OCI-LY1 (cell line): ENCODE measurements around the gene ANKRA2.

Experiments
- H2AFZ ChIP-seq: fragments of 200-600 bp; sonication (generic), shearing (Covaris generic); 2 replicates; pipeline ENCODE4 v1.6.0; 2014; ENCODE audit warnings: antibody characterized with exemption, mild to moderate bottlenecking, low read length
- H3F3A ChIP-seq: fragments of 200-600 bp; sonication (generic), shearing (Covaris generic); 2 replicates; pipeline ENCODE4 v1.6.0; 2014; ENCODE audit warnings: mild to moderate bottlenecking, antibody characterized with exemption, low read length, moderate library complexity; ENCODE audit not compliant: insufficient read depth
- H3K27ac ChIP-seq: fragments of 200-600 bp; sonication (generic); 2 replicates; pipeline ENCODE4 v1.5.1; 2014; ENCODE audit warnings: low read length, mixed run types, mild to moderate bottlenecking, low read depth; ENCODE audit not compliant: poor library complexity, severe bottlenecking
- H3K27me3 ChIP-seq: fragments of 200-600 bp; sonication (generic); 2 replicates; pipeline ENCODE4 v1.6.0; 2014; ENCODE audit warnings: antibody characterized with exemption, mild to moderate bottlenecking, low read length, moderate library complexity; ENCODE audit not compliant: insufficient read depth
- H3K36me3 ChIP-seq: fragments of 200-600 bp; sonication (generic); 2 replicates; pipeline ENCODE4 v1.6.1; 2014; ENCODE audit warnings: mild to moderate bottlenecking, antibody characterized with exemption, low read length, moderate library complexity, mixed read lengths; ENCODE audit not compliant: insufficient read depth
- H3K4me1 ChIP-seq: fragments of 200-600 bp; sonication (generic); 2 replicates; pipeline ENCODE4 v1.5.1; 2014; ENCODE audit warnings: mild to moderate bottlenecking, low read length, moderate library complexity; ENCODE audit not compliant: insufficient read depth, severe bottlenecking
- H3K4me2 ChIP-seq: fragments of 200-600 bp; sonication (generic), shearing (Covaris generic); 2 replicates; pipeline ENCODE4 v1.6.1; 2014; ENCODE audit warnings: low read length
- H3K4me3 ChIP-seq: fragments of 200-600 bp; sonication (generic); 2 replicates; pipeline ENCODE4 v1.5.1; 2014; ENCODE audit warnings: low read length, low read depth, mild to moderate bottlenecking, mixed read lengths; ENCODE audit not compliant: poor library complexity, severe bottlenecking
- H3K79me2 ChIP-seq: fragments of 200-600 bp; shearing (Covaris generic); 2 replicates; pipeline ENCODE4 v1.6.1; 2016; ENCODE audit warnings: mixed run types, low read length, mixed read lengths; ENCODE audit not compliant: insufficient read depth
- H3K9ac ChIP-seq: fragments of 200-600 bp; sonication (generic), shearing (Covaris generic); 2 replicates; pipeline ENCODE4 v1.6.1; 2014; ENCODE audit warnings: mild to moderate bottlenecking, low read length, mixed read lengths
- H3K9me2 ChIP-seq: fragments of 200-600 bp; sonication (generic), shearing (Covaris generic); 2 replicates; pipeline ENCODE4 v1.6.1; 2014; ENCODE audit warnings: low read depth, mild to moderate bottlenecking, low read length, mixed read lengths
- H3K9me3 ChIP-seq: fragments of 200-600 bp; shearing (Covaris generic); 2 replicates; pipeline ENCODE4 v1.6.1; 2014; ENCODE audit warnings: low read length, mixed read lengths
- H4K20me1 ChIP-seq: fragments of 200-600 bp; sonication (generic), shearing (Covaris generic); 2 replicates; pipeline ENCODE4 v1.6.0; 2016; ENCODE audit warnings: mild to moderate bottlenecking, low read length; ENCODE audit not compliant: insufficient read depth
- EZH2 ChIP-seq: fragments of 200-600 bp; sonication (generic), shearing (Covaris generic); IDR thresholded peaks from 2 replicates; pipeline ENCODE4 v1.8.0; 2017; ENCODE audit warnings: borderline replicate concordance, mixed run types, mild to moderate bottlenecking, antibody characterized with exemption, low read length, moderate library complexity, mixed read lengths
- TF ChIP-seq, protein P1 (sequence below): fragments of 200-600 bp; sonication (generic), shearing (Covaris generic); IDR thresholded peaks from 2 replicates; pipeline ENCODE4 v1.5.1; 2017; ENCODE audit warnings: mild to moderate bottlenecking, antibody characterized with exemption, low read length, moderate library complexity, mixed read lengths

ANKRA2 gene

DNA sequence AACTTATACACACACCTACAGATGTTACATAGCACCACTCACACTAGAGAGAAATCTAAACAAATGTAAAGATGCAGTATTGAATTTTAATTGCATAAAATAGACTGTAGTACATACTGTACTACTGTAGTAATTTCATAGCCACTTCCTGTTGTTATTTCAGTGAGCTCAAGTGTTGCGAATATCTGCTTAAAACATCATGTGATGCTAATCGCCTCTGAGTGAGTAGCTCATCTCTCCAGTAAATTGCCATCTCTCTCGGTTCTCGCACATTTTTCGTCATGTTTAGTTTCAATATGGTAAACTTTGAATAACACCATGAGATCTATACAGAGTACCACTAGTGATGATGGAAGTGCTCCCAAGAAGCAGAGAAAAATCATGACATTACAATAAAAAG is 38.6 kb upstream of the ANKRA2 start:
- no peaks in the 10 kb centered on the region for H3K79me2 ChIP-seq
- H3K4me1 ChIP-seq: no peaks in the 10 kb centered on the region
- H3K9me2 ChIP-seq: no peaks in the 10 kb centered on the region
- no peak overlapping the region for H3K9ac ChIP-seq
- TF ChIP-seq EZH2: no peak
- H3K9me3 ChIP-seq: no peaks in the 10 kb centered on the region
- H3K4me3 ChIP-seq: no peak overlapping the region
- no peak overlapping the region for H2AFZ ChIP-seq
- H3F3A ChIP-seq: no peaks in the 10 kb centered on the region
- H3K4me2 ChIP-seq: no peak overlapping the region
- no peaks in the 10 kb centered on the region for H3K36me3 ChIP-seq
- H3K27ac ChIP-seq: no peak overlapping the region
- no peaks in the 10 kb centered on the region for H4K20me1 ChIP-seq
- no peaks in the 10 kb centered on the region for H3K27me3 ChIP-seq

DNA sequence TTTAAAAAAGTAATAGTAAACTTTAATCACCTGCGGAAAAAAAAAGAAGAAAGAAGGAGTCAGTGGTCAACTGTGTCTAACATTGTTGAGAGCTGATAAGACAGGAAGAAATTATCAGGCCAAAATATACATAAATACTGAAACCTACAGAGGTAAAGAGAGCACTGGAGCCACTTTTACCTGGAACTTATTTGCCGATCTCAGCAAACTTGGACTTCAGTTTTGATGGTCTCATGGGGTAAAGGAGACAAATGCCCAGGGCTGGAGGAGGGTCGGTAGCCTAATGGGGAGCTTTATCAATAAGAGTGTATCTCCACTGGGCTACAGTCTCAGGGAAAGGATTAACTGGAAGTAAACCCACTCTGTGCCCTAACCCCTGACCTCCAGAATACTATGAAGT is 33.9 kb upstream of the ANKRA2 start:
- no peak overlapping the region for H2AFZ ChIP-seq

DNA sequence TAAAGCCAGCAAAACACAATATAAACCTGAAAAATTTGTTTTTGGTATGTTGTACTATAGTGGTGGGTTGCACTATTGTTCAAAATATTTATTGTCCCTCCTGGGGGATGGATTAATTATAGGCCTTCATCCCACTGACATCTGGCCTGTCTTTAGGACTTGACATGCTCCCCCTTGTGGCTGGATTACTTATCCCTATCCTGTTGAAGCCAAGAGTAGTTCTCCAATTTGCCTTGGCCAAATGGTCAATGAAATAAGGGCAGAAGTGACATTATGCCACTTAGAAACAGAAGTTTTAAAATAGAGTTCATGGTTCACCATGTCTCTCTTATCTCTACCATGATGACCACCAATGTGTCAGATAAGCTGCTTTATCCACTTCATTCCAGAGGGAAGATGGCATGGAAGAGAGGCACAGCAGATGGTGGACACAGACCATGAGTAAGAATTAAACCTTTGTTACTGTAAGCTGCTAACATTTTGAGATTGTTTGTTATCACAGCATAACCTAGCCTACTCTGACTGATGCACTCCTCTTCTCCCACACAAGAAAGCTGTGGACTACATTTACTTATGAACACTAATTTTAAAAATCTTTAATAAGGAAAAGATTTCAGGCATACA is 31.4 kb upstream of the ANKRA2 start:
- Histone ChIP-seq H2AFZ (no peak overlapping the region), H3K79me2 (no peaks in the 10 kb centered on the region), H3K36me3 (no peaks in the 10 kb centered on the region), H3K4me2 (no peak overlapping the region), H3K27ac (no peak overlapping the region), H3K9me3 (no peaks in the 10 kb centered on the region), H4K20me1 (no peaks in the 10 kb centered on the region), H3K4me1 (no peaks in the 10 kb centered on the region), H3K9me2 (no peaks in the 10 kb centered on the region), H3K9ac (no peak overlapping the region), H3K27me3 (no peaks in the 10 kb centered on the region), H3K4me3 (no peak overlapping the region), H3F3A (no peaks in the 10 kb centered on the region)
- TF ChIP-seq EZH2: no peak
- TF ChIP-seq, protein P1, sequence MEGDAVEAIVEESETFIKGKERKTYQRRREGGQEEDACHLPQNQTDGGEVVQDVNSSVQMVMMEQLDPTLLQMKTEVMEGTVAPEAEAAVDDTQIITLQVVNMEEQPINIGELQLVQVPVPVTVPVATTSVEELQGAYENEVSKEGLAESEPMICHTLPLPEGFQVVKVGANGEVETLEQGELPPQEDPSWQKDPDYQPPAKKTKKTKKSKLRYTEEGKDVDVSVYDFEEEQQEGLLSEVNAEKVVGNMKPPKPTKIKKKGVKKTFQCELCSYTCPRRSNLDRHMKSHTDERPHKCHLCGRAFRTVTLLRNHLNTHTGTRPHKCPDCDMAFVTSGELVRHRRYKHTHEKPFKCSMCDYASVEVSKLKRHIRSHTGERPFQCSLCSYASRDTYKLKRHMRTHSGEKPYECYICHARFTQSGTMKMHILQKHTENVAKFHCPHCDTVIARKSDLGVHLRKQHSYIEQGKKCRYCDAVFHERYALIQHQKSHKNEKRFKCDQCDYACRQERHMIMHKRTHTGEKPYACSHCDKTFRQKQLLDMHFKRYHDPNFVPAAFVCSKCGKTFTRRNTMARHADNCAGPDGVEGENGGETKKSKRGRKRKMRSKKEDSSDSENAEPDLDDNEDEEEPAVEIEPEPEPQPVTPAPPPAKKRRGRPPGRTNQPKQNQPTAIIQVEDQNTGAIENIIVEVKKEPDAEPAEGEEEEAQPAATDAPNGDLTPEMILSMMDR: peak; percentile 54; the same call in 1 of the 2 replicates

More for the DNA sequence above, 33.9 kb upstream of the ANKRA2 start:
- Histone ChIP-seq H3K4me3 (no peak overlapping the region), H3K9me3 (no peaks in the 10 kb centered on the region), H3K27me3 (no peaks in the 10 kb centered on the region), H3K9me2 (no peaks in the 10 kb centered on the region), H3K36me3 (no peaks in the 10 kb centered on the region), H3K9ac (no peak overlapping the region), H3F3A (no peaks in the 10 kb centered on the region), H3K4me1 (no peaks in the 10 kb centered on the region), H4K20me1 (no peaks in the 10 kb centered on the region), H3K4me2 (no peak overlapping the region), H3K27ac (no peak overlapping the region), H3K79me2 (no peaks in the 10 kb centered on the region)
- TF ChIP-seq EZH2: no peak
- TF ChIP-seq, protein P1: no peak

DNA sequence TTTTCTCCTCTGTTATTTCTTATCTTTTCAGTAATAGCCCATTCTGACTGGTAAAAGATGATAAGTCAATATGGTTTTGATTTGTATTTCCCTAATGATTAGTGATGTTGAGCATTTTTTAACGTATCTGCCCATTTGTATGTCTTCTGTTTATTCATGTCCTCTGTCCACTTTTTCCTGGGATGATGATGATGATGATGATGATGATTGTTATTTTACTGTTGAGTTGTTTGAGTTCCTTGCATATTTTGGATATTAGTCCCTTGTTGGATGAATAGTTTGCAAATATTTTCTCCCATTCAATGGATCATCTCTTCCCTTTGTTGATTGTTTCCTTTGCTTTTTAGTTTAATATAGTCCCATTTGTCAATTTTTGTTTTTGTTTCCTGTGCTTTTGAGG is 27.1 kb upstream of the ANKRA2 start:
- H3K4me2 ChIP-seq: no peak overlapping the region

More for the DNA sequence above, 27.1 kb upstream of the ANKRA2 start:
- no peaks in the 10 kb centered on the region for H4K20me1 ChIP-seq
- TF ChIP-seq EZH2: no peak
- TF ChIP-seq, protein P1: no peak
- no peaks in the 10 kb centered on the region for H3K4me1 ChIP-seq
- H2AFZ ChIP-seq: no peak overlapping the region
- no peaks in the 10 kb centered on the region for H3K79me2 ChIP-seq
- H3K4me3 ChIP-seq: no peak overlapping the region
- H3K9me2 ChIP-seq: no peaks in the 10 kb centered on the region
- no peaks in the 10 kb centered on the region for H3K9me3 ChIP-seq
- no peak overlapping the region for H3K27ac ChIP-seq
- no peaks in the 10 kb centered on the region for H3F3A ChIP-seq
- H3K27me3 ChIP-seq: no peaks in the 10 kb centered on the region
- H3K9ac ChIP-seq: no peak overlapping the region
- no peaks in the 10 kb centered on the region for H3K36me3 ChIP-seq
